Endometrial microvascular endothelial cells (primary cell): ENCODE data around the gene PCIF1. TPM values are rescaled to one million over a fixed set of nuclear protein-coding genes. Genes with fewer than 3 reads are reported as not detected.

Experiments
- in situ Hi-C: cut with HindIII; loops from 2 replicates; pipeline ENCODE4 v1.10.0; 2017; ENCODE audit warnings: low sequenced_read_pairs, low pct_unique_long_range_greater_than_20kb; ENCODE audit errors: inconsistent ontology term
- total RNA-seq: library from RNA; depleted of rRNA; stranded (reverse); fragments of >200 nt; gene quantifications from one replicate; pipeline ENCODE4 v1.2.3, GENCODE V29; 2015; ENCODE audit errors: inconsistent ontology term

Gene PCIF1
- total RNA-seq = 25.6 TPM

DNA sequence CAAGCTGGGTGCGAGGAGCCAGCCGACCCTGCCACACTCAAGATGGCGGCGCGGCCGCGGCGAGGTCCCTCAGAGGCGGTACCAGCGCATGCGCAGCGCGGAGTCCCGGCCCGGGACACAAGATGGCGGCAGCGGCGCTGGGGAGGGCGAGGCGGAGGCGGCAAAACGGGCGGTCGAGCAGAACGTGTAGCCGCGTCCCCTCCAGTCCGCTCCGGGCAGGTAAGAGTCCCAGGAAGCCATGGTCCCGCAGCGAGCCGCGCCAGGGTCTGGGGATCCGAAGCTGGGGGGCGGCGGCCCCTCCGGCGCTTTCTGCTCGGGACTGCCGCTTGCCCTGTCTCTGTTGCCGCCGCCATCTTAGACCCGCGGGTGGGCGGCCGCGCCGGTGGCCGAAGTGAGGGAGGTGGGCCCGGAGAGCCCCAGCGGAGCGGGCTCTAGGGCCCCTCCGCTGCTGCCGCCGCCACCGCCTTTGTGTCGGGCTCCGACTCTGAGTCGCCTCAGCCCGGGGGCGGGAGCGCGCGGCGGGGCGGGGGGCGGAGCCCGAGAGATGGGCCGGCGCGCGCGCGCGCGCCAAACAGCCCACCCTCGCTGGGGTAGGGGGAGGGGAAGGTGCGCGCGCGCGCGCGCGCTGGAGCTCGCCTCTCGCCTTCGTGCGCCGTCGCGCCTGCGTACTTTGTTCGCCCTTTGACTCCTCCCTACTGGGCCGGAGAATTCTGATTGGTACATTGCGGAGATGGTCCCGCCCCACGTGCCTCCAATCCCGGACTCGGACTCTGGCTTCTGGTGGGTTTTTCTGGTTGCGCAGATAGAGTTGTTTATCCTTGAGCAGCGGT lies at the start of gene PCIF1:
Gene PCIF1 (plus strand): TSS at position 98 of the 830 bp plus-strand sequence. CDS start 4,317 bp downstream, outside the sequence.
- in situ Hi-C loops = loop anchor here (25.0 kb wide), 1 partner anchor 122 kb away; the partner anchor contains the start of gene UBE2C

DNA sequence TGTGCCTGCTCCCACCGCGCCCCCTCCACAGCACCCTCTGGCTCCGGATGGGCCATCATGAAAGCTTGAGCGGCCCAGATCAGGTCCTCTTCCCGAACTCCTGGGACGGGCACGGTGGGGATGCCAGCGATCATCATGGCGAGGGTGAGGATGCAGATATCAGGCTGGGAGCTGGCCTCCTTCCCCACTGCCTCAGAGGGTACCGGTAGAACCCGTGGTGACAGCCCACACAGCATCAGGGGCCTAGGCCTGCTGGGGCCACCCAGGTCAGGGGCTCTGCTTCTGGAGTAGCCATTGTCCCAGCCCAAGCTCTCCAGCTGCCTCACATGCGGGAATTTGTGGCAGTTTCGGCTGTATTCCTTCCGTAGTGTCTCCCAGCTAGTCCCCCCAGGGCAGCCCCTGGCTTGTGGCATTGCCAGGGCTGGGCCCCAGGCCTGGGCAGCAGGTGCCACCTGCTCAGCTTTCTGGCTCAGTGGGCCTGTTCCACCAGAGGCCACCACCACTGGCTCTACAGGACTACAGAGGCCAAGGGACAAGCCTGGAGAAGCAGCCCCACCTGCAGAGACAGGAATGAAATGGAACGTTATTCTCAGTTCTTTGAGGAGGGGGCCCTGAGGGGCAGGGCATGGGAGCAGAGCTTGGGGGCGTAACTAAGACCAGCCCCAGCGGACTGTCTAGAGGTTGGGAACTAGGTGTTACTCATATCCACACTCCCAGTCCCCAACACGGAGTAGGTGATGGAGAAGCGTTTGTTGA lies 47.7 kb upstream of the PCIF1 start:
- in situ Hi-C loops = no loop called here

DNA sequence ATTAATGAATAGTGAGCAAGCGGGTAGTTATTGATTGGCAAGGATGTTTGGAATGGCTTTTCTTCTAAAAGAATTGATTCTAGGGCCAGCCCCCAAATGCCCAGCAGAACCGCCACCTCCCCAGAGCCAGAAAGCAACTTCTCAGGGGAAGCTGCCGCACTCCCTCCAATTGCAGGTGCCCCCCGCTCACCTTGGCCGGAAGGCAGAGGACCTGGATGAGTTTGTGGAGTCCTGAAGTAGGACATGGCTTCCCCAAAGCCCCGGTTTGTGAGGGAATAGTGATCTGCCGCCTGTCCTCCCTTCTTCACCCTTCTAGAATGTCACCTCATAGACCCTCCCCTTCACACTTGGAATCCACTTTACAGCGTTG lies 47.2 kb upstream of the PCIF1 start, which contains the start of gene SPATA25:
Gene SPATA25 (minus strand): TSS at position 277 of the 370 bp plus-strand sequence. CDS start 32 bp downstream, at position 245.
- in situ Hi-C loops = no loop called here

DNA sequence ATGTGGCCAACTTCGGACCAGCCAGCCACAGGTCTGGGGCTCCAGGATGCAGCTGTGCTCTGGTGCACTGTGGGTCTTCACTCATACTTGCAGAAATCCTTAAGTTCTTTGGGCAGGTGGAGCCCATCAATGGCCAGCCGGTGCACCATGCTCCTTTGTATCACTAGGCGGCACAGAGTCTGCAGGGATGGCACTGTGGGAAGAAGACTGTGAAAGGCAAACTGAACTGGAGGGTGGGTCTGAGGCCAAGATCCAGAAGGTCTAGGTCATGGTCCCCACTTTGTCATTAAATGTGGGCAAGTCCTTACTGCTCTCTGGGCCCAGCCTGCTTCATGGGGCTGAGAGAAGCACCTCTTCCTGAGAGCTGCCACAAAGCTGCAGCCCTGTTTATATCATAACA lies 45.8 kb upstream of the PCIF1 start:
- in situ Hi-C loops = no loop called here

DNA sequence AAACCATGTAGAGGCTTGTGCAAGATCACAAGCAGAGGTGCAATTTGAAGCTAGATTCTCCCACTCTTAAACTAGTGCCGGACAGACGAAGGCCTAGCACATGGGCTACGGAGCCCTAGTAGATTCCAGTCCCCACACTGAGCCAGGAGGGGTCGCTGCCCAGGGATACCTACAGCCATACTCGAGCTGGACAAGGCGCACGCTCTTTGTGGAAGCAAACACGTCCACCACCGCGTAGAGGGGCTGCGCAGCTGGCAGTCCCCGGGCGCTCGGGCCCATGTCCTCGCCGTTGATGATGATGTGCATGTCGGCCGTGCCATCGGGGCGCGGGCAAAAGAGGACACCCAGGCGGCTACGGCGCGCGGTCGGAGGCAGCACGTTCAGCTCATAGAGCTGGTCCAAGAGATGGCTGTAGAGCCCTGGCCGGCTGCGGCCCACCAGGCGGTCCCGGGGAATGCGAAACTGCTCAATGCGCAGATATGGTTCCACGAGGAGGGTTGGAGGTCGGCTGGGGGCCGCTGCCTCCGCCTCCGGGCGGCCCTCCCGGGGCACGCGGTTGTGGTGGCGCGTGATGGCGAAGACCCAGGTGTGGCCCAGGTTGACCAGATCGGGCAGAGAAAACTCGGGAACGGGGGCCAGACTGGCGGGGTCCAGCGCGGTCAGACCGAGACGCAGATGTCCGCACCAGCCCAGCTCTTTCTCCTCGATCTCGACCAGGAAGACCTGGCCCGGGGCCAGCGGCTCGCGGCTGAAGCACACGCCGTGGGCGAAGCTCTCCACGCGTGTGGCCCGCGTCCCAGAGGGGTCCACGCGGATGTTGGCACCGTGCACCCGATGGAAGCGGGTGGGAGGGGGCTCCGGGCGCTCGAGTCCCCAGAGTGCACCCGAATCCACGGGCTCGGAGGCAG lies 44.2 kb upstream of the PCIF1 start:
- in situ Hi-C loops = no loop called here

DNA sequence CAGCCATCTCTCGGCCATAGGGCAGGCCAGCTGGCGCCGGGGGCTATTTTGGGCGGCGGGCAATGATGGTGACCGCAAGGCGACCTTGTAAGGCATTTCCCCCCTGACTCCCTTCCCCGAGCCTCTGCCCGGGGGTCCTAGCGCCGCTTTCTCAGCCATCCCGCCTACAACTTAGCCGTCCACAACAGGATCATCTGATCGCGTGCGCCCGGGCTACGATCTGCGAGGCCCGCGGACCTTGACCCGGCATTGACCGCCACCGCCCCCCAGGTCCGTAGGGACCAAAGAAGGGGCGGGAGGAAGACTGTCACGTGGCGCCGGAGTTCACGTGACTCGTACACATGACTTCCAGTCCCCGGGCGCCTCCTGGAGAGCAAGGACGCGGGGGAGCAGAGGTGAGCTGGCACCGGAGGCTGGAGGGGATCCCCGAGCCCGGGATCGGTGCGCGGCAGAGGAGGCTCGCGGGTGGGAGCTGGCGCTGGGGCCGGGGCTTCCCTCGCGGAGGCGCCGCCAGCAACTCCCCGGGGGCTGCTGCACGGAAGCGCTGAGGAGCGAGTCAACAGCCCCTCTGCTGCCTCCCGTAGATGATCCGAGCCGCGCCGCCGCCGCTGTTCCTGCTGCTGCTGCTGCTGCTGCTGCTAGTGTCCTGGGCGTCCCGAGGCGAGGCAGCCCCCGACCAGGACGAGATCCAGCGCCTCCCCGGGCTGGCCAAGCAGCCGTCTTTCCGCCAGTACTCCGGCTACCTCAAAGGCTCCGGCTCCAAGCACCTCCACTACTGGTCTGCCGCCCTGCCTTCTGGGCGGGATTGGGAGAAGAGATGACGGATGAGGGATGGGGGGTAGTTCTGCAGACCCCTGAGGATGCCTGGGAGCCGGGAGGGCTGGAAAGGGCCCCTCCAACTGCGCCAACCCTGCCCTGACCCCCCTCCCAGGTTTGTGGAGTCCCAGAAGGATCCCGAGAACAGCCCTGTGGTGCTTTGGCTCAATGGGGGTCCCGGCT lies 43.2 kb upstream of the PCIF1 start, which contains the start of the genes CTSA and NEURL2:
Gene CTSA (plus strand): TSS at position 351 of the 999 bp plus-strand sequence. CDS start 234 bp downstream, at position 585.
Gene NEURL2 (minus strand): TSS at position 224 of the 999 bp plus-strand sequence. CDS start 217 bp downstream, at position 7.
- in situ Hi-C loops = no loop called here

DNA sequence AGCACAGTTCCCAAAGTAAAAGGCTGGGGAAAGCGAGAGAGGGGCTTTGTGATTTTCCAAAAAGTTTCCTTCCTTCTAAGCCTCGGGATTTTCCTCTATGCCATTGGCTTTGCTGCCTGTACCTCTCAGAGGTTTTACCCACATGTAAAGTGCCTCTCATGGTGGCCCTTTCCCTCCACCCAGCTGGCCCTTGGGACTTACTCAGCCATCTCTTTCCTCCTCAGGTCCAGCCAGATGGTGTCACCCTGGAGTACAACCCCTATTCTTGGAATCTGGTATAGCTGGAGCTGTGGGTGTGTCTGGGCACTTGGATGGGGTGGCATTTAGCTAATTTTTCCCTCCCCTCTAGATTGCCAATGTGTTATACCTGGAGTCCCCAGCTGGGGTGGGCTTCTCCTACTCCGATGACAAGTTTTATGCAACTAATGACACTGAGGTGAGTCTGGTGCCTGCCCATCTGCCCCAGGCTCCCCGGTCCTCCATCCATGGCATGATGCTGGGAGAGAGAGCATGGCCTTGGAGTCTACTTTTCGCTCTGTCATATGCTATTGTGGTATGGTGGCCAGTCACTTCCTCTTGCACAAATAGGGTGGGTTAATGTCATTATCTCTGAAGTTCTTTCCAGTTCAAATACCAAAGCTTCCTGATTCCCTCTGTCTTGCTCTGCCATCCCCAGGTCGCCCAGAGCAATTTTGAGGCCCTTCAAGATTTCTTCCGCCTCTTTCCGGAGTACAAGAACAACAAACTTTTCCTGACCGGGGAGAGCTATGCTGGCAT lies 42.2 kb upstream of the PCIF1 start:
- in situ Hi-C loops = no loop called here

DNA sequence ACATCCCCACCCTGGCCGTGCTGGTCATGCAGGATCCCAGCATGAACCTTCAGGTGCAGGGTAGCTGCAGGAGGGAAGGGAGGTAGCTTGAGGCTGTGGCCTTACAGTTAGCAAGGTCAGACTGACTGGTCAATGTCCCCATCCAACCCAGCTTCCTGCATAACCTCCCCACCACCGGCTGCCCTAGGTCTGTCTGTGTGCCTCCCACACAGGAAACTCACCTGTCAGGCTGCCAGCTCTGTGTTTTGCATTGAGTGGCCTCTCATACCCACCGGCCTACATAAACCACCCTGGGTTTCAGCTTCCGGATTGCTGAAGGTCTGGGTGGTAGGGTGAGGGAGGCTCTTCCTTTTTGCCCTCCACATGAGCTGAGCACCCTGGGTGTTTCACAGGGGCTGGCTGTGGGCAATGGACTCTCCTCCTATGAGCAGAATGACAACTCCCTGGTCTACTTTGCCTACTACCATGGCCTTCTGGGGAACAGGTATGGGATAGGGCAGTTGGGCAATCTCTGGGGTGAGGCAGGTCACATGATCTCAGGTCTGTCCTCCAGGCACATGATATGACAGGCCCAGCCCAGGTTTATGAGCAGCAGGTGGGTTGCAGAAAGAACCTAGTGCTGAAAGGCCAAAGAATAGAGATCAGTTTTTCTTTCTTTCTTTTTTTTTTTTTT lies 41.5 kb upstream of the PCIF1 start:
- in situ Hi-C loops = no loop called here

DNA sequence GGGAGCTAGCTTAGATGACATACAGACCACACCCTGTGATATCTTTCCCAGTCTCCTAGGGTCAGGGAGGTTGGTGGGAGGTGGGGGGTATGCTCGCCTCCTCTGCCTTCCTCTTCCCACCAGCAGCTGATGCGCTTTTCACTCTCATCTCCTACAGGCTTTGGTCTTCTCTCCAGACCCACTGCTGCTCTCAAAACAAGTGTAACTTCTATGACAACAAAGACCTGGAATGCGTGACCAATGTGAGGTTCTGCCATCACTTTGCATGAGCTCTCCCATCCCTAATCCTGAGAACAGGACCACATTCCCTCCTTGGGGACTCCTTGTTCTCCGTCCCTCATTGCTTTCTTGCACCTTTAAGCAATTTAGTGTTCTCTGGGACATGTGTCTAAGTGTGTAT lies 40.7 kb upstream of the PCIF1 start:
- in situ Hi-C loops = no loop called here

DNA sequence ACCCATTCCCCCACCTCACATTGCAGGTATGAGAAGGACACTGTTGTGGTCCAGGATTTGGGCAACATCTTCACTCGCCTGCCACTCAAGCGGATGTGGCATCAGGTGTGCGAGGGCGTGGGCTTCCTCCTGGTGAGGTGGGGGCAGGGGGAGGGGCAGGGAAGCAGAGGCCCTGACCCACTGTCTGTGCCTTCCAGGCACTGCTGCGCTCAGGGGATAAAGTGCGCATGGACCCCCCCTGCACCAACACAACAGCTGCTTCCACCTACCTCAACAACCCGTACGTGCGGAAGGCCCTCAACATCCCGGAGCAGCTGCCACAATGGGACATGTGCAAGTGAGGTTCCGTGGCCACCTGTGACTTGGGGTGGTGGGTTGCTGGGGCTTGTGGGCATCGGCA lies 39.7 kb upstream of the PCIF1 start:
- in situ Hi-C loops = no loop called here

DNA sequence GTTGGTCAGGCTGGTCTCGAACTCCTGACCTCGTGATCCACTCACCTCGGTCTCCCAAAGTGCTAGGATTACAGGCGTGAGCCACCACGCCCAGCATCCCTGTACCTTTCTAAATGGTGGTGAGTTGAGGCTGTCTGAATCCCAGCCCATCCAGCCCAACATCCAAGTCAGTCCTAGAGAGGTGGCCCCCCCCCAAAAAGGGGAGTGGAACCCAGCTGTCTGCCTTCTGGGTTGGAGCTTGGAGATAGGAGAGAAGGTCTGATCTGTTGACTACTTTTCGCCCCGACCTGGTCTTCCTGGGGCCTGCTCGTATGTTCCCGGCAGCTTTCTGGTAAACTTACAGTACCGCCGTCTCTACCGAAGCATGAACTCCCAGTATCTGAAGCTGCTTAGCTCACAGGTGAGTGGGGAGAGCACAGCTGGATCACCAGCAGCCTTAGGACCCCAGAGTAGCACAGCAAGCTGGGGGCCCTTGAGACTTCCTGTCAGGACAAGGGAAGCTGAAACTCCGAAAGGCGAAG lies 37.8 kb upstream of the PCIF1 start:
- in situ Hi-C loops = no loop called here

DNA sequence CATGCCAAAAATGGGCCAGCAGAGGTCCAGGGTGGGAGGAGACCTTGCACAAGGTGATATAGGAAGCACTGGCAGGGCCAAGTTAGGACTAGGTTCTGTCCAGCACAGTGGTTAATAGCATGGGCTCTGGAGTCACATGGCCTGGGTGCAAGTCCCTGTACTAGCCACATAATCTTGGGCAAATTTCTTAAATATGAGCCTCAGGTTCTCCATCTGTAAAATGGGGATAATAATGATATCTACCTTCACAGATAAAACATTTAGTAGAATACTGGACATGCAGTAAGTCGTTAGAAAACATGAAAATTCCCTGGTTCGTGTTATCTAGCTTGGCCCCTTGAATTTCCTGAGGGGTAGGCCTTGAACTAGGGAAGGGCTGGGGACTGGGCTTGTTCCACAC lies 37.2 kb upstream of the PCIF1 start:
- in situ Hi-C loops = no loop called here

DNA sequence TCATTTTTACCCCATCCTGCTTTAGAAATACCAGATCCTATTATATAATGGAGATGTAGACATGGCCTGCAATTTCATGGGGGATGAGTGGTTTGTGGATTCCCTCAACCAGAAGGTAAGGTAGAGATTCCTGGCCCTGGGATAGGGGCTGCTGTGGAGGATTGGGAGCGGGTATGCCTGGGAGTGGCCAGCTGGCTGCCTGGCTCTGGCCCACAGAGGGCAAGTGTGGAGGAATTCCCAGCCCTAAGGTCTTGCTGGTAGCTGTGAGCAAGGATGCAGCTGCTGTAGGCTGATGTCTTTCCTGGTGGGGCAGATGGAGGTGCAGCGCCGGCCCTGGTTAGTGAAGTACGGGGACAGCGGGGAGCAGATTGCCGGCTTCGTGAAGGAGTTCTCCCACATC lies 36.8 kb upstream of the PCIF1 start:
- in situ Hi-C loops = no loop called here

DNA sequence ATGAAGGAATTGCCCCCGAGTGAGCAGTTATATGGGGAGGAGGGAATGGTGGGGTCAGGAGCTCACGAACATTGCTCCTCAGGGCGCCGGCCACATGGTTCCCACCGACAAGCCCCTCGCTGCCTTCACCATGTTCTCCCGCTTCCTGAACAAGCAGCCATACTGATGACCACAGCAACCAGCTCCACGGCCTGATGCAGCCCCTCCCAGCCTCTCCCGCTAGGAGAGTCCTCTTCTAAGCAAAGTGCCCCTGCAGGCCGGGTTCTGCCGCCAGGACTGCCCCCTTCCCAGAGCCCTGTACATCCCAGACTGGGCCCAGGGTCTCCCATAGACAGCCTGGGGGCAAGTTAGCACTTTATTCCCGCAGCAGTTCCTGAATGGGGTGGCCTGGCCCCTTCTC lies 36.2 kb upstream of the PCIF1 start:
- in situ Hi-C loops = no loop called here

DNA sequence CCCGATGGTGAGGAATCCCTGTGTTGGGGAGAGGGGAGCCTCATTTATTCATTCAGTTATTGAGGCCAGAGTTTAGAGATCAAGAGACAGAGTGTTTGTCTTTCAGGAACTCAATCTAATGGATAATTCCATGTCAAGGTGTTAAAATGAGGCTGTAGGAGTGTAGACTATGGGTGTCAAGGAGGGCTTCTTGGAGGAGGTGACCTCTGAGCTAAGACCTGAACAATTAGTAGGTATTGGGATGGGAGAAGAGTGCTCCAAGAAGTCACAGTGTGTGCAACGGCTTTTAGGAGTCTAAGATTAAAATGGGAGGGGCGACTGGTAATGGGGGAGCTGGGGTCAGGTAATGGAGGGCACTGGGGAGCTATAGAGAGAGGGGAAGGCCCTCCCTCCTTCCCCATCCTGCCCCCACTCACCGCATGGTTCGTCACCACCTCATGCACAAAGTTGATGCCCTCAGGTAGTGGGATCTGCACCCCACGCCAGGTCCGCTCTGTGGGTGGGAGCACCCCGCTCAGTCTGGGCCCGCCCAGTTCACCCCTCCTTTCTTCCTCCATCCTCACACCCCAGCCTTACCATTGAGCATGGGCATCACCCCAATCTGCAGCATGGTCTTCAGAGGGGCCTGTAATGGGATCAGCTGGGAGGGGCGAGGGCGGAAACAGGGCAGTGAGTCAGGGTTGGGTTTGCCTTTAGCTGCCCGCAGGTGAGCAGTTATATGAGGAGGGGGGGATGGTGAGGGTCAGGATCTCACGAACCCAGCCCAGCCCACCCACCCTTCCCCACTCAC lies 35.2 kb upstream of the PCIF1 start:
- in situ Hi-C loops = no loop called here
